A549 (cell line): ENCODE measurements around the gene ARID1B.

ENCODE experiments used
- EP300 ChIP-seq, 2 experiments: fragments of >200 bp; sonication (Bioruptor Twin); formaldehyde crosslinking; IDR thresholded peaks; 2 replicates in 1 of 2; 3 replicates in 1 of 2; pipeline ENCODE4 v1.6.1; 2016 to 2017
- HDAC2 ChIP-seq: fragments of 200-600 bp; sonication (generic); IDR thresholded peaks from 2 replicates; pipeline ENCODE4 v1.6.1; 2016
- HOXA7 ChIP-seq: fragments of 250-450 bp; sonication (Bioruptor Pico); IDR thresholded peaks from 2 replicates; pipeline ENCODE4 v1.5.0; 2020; ENCODE audit warnings: mild to moderate bottlenecking, moderate library complexity
- NPAS2 ChIP-seq: fragments of 250-450 bp; sonication (Bioruptor Pico); IDR thresholded peaks from 2 replicates; pipeline ENCODE4 v1.8.0; 2022; ENCODE audit warnings: mild to moderate bottlenecking, moderate library complexity, borderline replicate concordance
- POLR2A ChIP-seq: IDR thresholded peaks from 2 replicates; pipeline ENCODE4 v1.6.1; 2012; ENCODE audit warnings: mild to moderate bottlenecking, low read length
- SMC3 ChIP-seq: fragments of >200 bp; sonication (Bioruptor Twin); formaldehyde crosslinking; IDR thresholded peaks from 3 replicates; pipeline ENCODE4 v1.6.1; 2018; ENCODE audit warnings: inconsistent platforms
- ZC3H11A ChIP-seq: fragments of 450-650 bp; IDR thresholded peaks from 2 replicates; pipeline ENCODE4 v1.6.1; 2014; ENCODE audit warnings: antibody characterized with exemption, mild to moderate bottlenecking
- TF ChIP-seq, protein P1 (sequence below): fragments of >200 bp; sonication (Bioruptor Twin); formaldehyde crosslinking; IDR thresholded peaks from 3 replicates; pipeline ENCODE4 v1.5.1; 2016
- TF ChIP-seq, protein P2 (sequence below): IDR thresholded peaks from 2 replicates; pipeline ENCODE4 v1.6.1; 2012
- TF ChIP-seq, protein P3 (sequence below): IDR thresholded peaks from 2 replicates; pipeline ENCODE4 v1.6.1; 2012

DNA sequence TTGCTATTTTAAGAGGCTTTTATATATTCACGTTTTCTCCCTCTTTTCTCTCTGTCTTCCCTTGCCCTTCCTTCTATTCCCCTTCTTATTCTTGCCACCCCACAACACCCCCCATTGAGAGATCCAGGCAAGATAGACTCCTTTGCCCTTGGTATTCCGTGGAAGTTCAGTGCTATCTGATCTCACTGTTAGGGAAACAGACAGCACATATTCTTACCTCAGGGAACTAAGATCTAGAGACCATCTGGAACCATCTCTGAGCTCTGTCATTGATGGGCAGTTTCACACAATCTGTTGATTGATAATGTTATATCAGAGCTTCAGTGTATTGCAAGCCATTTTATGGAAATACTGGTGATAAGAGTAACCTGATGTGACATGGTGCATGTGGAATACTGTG lies 228.8 kb downstream of the ARID1B start:
- TF ChIP-seq, protein P1, sequence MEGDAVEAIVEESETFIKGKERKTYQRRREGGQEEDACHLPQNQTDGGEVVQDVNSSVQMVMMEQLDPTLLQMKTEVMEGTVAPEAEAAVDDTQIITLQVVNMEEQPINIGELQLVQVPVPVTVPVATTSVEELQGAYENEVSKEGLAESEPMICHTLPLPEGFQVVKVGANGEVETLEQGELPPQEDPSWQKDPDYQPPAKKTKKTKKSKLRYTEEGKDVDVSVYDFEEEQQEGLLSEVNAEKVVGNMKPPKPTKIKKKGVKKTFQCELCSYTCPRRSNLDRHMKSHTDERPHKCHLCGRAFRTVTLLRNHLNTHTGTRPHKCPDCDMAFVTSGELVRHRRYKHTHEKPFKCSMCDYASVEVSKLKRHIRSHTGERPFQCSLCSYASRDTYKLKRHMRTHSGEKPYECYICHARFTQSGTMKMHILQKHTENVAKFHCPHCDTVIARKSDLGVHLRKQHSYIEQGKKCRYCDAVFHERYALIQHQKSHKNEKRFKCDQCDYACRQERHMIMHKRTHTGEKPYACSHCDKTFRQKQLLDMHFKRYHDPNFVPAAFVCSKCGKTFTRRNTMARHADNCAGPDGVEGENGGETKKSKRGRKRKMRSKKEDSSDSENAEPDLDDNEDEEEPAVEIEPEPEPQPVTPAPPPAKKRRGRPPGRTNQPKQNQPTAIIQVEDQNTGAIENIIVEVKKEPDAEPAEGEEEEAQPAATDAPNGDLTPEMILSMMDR: no peak
- no peak for TF ChIP-seq NPAS2 (CRISPR knock-in tag)
- TF ChIP-seq, protein P2, sequence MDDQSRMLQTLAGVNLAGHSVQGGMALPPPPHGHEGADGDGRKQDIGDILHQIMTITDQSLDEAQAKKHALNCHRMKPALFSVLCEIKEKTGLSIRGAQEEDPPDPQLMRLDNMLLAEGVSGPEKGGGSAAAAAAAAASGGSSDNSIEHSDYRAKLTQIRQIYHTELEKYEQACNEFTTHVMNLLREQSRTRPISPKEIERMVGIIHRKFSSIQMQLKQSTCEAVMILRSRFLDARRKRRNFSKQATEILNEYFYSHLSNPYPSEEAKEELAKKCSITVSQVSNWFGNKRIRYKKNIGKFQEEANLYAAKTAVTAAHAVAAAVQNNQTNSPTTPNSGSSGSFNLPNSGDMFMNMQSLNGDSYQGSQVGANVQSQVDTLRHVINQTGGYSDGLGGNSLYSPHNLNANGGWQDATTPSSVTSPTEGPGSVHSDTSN: no peak
- TF ChIP-seq HOXA7 (CRISPR knock-in tag): no peak
- TF ChIP-seq, protein P3, sequence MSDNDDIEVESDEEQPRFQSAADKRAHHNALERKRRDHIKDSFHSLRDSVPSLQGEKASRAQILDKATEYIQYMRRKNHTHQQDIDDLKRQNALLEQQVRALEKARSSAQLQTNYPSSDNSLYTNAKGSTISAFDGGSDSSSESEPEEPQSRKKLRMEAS: no peak
- TF ChIP-seq POLR2A: no peak
- TF ChIP-seq SMC3: no peak
- no peak for TF ChIP-seq ZC3H11A
- TF ChIP-seq HDAC2: no peak
- TF ChIP-seq EP300 (IDR thresholded peaks at IDR 0.05): no peak
